Muscle of back (tissue), 13 donors: ENCODE data around the gene RRP9. TPM values are rescaled to one million over a fixed set of nuclear protein-coding genes. Genes with fewer than 3 reads are reported as not detected.
"Not testable (repeated sequence)": the region's sequence is repeated elsewhere in the genome, so short reads cannot be mapped to it uniquely, and the experiment has no call there.

Experiments
- DNase-seq, 3 donors: peaks; one replicate each; pipeline versions ENCODE4 v3.0.0 to v3.0.0-alpha.2; 2013
- long read RNA-seq, 9 donors: transcript quantifications; one replicate each; lab custom pipeline, GENCODE V29; 2026
- polyA plus RNA-seq, 10 donors: library from polyadenylated mRNA; unstranded; fragments of 120-200 nt; gene quantifications; one replicate each; pipeline ENCODE4 v1.2.1, GENCODE V29; 2013; ENCODE audit not compliant: insufficient read length in 10 of 10

Gene RRP9
- 10 to 100 TPM; 12.2 to 16.8 (median 14.0) TPM for polyA plus RNA-seq
- long read RNA-seq, donor 1, result 0 reads
- long read RNA-seq, donor 2, partial matches to known transcripts, result 0 of 2 reads
- long read RNA-seq, donor 2, other reads (novel, unspliced or antisense), result 0 of 2 reads
- long read RNA-seq, donor 3, result 0 reads
- long read RNA-seq, donor 4, partial matches to known transcripts, result 0 of 1 reads
- long read RNA-seq, donor 4, other reads (novel, unspliced or antisense), result 0 of 1 reads
- long read RNA-seq, donor 5, partial matches to known transcripts, result 0 of 1 reads
- long read RNA-seq, donor 5, other reads (novel, unspliced or antisense), result 0 of 1 reads
- long read RNA-seq, donor 6, partial matches to known transcripts, result 0 of 1 reads
- long read RNA-seq, donor 6, other reads (novel, unspliced or antisense), result 0 of 1 reads
- long read RNA-seq, donor 7, partial matches to known transcripts, result 0 of 4 reads
- long read RNA-seq, donor 7, other reads (novel, unspliced or antisense), result 0 of 4 reads
- long read RNA-seq, donor 8, partial matches to known transcripts, result 0 of 1 reads
- long read RNA-seq, donor 8, other reads (novel, unspliced or antisense), result 0 of 1 reads
- long read RNA-seq, donor 9, result 0 reads

DNA sequence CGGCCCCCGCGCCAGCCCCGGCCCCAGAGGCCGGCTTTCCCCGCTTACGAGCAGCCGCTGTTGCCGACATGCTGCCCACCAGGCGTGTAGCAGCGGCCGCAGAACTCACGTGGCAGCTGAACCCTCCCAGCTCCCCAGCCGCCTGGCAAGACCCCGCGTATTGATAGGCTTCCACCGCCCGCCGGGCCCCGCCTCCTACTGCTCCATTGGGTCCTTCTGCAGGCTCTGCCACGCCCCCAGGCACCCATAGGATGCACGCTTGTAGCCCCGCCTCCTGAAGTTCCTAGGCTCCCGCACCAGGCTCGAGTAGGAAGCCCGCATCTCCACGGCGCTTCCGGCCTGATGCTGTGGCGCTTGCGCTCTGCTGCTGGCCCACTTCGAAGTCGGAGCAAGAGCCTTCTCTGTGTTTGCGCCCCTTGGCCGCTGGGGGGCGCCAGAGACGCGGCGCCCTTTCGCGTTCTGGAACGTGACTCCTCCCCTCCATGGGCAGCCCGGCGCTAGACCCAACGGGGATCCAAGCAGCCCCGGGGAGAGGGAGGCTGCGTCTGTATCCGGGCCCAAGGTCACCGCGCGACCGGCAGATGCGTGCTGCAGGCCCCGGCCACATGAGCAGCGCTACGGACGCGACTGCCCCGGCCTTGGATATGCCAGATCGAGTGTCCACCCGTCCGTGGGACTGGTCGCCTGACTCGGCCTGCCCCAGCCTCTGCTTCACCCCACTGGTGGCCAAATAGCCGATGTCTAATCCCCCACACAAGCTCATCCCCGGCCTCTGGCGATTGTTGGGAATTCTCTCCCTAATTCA, at the start of gene RRP9, which contains the start of gene PARP3:
RRP9 (minus strand) TSS at position 107 of the 805 bp plus-strand sequence; CDS start at position 70, 37 bp downstream.
PARP3 (plus strand) TSS at position 566 of the 805 bp plus-strand sequence. CDS start 993 bp downstream, outside the sequence.
- peak; percentile 100 for DNase-seq

GRCh38 chr3:51990501-51990971, 48.8 kb upstream of the RRP9 start:
- not testable (repeated sequence) for DNase-seq

GRCh38 chr3:51988286-51989146, 46.8 kb upstream of the RRP9 start:
- DNase-seq, result no peak

GRCh38 chr3:51987568-51987967, 45.9 kb upstream of the RRP9 start:
- no peak for DNase-seq

DNA sequence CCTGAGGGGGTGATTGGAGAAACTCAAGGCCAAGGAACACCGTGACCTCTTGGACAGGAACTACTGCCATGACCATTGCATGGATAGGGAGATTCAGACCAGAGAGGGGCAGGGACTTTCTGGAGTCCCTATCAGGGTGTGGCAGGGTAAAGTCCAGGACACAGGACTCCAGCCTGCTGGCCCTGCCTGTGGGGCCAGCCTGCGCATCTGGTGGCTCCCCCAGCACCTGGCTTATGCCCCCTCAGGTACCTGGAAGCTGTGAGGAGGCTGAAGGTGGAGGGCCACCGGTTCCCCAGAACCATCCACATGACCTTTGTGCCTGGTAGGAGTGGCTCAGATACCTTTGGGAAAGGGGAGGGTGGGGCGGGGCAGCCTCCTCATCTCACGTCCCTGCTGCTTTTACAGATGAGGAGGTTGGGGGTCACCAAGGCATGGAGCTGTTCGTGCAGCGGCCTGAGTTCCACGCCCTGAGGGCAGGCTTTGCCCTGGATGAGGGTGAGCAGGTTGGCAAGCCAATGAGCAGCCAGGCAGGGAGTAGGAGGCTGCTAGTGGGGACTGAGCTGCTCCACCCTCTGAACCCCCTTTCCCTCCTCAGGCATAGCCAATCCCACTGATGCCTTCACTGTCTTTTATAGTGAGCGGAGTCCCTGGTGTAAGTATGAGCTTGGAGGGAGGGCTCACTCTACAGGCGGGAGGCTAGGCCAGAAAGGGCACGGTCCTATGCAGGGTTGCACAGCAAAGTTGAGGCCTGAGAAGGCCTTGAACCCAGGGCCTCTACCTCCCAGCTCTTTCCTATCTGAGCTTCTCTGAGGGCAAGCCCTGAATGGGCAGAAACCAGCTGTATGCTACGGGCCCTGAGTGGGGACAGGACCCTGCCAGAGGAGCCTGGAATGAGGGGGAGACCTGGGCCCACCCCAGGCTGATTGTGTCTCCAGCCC, 44.6 kb upstream of the RRP9 start:
- DNase-seq, result no peak

DNA sequence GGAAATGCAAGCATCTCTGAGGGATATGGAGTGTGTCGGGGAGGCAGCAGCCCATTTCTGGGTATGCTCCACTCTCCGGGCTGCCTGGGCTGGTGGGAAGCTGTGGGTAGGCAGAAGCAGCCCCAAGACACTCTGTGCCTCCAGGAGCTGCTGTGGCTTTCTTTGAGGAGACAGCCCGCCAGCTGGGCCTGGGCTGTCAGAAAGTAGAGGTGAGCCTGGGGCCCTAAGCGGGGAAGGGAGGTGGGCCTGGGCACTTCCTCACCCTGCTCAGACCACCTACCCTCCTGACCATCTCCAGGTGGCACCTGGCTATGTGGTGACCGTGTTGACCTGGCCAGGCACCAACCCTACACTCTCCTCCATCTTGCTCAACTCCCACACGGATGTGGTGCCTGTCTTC, 43.4 kb upstream of the RRP9 start:
- DNase-seq, result no peak

DNA sequence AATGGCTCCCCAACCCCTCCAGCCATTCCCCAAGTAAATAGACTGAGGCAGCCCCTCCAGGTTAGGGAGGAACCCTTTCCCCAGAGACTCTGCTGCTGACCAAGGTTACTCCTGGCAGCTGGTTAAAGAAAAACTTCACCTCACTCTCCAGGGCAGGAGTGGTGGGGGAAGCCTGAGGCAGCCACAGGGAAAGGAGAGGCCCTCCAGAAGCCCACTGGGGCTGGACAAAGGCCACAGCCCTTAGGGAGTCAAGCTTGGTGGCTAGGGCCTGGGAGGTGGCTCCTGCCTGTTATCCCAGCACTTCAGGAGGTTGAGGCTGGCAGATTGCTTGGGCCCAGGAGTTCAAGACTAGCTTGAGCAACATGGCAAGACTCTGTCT, 42.6 kb upstream of the RRP9 start:
- DNase-seq, result no peak

GRCh38 chr3:51983578-51984268, 42.0 kb upstream of the RRP9 start:
- no peak for DNase-seq

DNA sequence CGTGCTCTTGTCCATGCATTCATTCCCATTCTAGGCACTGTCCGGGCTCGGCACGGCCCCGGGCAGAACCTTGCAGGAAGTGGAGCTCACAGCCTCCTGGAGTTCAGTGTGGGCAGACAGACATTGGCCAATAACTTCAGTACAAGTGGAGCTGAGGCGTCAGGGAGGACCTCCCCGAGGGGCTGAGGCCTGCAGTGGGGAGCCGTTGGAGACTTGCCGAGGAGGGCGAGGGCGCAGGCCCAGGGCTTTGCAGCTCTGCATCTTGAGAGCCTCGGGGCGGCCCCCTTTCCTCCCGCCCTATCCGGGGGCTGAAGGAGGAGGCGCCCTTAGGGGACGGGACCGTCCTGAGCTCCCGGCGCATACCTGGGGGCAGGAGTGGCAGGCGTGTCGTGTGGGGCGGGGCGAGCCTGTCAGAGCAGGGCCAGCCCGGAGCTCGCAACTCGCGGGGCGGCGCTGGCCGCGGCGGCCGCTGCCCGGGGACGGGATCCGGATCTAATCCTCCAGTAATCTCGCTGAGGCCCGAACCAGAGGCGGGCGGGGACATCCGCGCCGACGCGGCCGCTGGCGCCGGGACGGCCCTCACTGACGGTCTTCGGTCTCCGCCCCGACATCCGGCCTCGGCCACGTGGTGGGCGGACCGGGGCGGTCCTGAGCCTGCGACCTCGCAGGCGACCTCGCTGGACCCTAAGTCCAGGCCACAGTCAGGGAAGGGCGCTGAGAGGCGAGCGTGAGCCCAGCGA, 41.3 kb upstream of the RRP9 start, which contains the start of gene ACY1:
ACY1 (plus strand) TSS at position 698 of the 740 bp plus-strand sequence. CDS start 530 bp downstream, outside the sequence.
- peak; percentile 81 to 97 (median 92) for DNase-seq

DNA sequence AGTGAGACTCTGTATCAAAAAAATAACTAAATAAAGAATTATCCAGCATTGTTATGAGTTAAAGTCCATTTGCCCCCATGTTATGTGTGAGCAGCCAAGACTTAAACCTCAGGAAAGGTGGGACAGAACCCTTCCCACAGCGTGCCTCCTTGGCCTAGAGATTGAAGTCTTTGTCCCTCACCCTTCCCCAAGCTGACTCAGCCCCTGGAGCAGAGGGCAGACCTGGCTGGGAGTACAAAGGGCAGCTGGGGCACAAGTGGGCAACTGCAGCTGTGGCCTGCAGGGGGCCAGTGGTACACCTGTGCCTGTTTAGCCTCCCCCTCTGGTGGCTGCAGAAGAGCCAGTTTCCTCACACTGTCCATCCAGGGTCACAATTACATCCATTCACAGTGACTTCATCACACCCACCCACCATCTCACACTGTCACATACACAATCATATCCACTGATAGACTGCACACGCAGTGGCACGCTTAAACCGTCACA, 40.7 kb upstream of the RRP9 start:
- DNase-seq, result no peak

- no peak for DNase-seq
Measured at GRCh38 chr3:51980253-51980652, 38.5 kb upstream of the RRP9 start.

DNA sequence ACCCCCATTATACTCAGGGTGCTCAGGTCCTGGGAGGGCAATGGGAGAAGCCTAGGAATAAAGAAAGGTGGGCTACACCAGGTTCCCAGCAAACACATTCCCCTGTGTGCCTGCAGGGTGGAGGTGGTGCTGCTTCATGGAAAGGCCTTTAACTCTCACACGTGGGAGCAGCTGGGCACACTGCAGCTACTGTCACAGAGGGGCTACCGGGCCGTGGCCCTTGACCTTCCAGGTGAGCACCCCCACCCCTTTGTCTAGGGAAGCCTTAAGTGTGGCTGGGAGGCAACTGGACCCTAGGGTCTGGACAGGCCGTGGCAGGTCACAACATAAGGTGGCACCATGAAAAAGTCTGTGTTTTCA, 36.4 kb upstream of the RRP9 start:
- no peak for DNase-seq

DNA sequence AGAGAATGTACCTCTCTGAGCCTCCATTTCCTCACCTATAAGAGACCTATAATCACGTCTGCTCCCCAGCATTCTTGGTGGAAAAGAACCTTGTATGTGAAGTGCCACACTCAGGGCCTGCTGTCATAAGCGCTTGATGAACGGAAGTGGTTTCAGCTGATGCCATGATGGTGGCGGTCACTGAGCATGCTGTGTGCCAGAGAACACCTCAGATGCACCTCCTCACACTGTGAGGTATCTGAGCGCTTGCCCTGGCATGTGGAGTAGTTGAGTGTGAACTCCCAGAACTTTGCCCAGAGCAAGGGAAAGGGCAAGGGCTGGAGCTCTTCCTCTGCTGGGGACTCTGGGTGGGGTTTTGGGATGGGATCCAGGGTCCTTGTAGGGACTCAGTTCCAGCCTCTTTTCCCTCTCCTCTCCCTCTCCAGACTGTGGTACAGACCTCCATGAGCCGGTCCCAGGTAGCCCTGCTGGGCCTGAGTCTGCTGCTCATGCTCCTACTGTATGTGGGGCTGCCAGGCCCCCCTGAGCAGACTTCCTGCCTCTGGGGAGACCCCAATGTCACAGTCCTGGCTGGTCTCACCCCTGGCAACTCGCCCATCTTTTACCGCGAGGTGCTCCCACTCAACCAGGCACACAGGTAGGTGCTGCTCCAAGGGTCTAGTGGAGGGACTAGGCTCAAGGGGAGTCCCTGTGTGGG, 35.9 kb upstream of the RRP9 start:
- DNase-seq, result no peak

- DNase-seq, result peak in 2 of 3 donors; percentile 65 to 79
Measured at GRCh38 chr3:51975852-51976549, 34.3 kb upstream of the RRP9 start.

GRCh38 chr3:51974963-51975851, 33.5 kb upstream of the RRP9 start, which contains the start of gene ABHD14A:
Gene ABHD14A (plus strand): TSS chr3:51975064. CDS start chr3:51975136, 72 bp downstream.
- peak in 2 of 3 donors; percentile 85 to 91 for DNase-seq
